Mesothelial cell of epicardium (in vitro differentiated cells): ENCODE data around the gene PAK5. TPM values are rescaled to one million over a fixed set of nuclear protein-coding genes. Genes with fewer than 3 reads are reported as not detected.

ENCODE experiments used
- DNase-seq, 2 experiments: peaks; one replicate each; pipeline ENCODE4 v3.0.0; 2021; ENCODE audit warnings: low spot score in 2 of 2; ENCODE audit not compliant: unreplicated experiment in 2 of 2
- H3K27ac Mint-ChIP-seq: 2 replicates; pipeline ENCODE4 v1.8.0; 2021; ENCODE audit warnings: mixed read lengths
- H3K27me3 Mint-ChIP-seq: 2 replicates; pipeline ENCODE4 v1.8.0; 2021; ENCODE audit warnings: low read depth, mixed read lengths
- H3K36me3 Mint-ChIP-seq: 2 replicates; pipeline ENCODE4 v1.8.0; 2021; ENCODE audit warnings: mixed read lengths
- H3K4me1 Mint-ChIP-seq: 2 replicates; pipeline ENCODE4 v1.8.0; 2021; ENCODE audit warnings: mixed read lengths
- H3K4me3 Mint-ChIP-seq: 2 replicates; pipeline ENCODE4 v1.8.0; 2021; ENCODE audit warnings: mild to moderate bottlenecking, moderate library complexity, mixed read lengths
- H3K9me3 Mint-ChIP-seq: 2 replicates; pipeline ENCODE4 v1.8.0; 2021; ENCODE audit warnings: mixed read lengths
- total RNA-seq: library from RNA; stranded (reverse); gene quantifications from 3 replicates; pipeline ENCODE4 v1.2.1, GENCODE V29; 2021
- TF ChIP-seq, protein P1 (sequence below): fragments of 200-600 bp; sonication (generic); IDR thresholded peaks from one replicate; pipeline ENCODE4 v1.5.0; 2021; ENCODE audit warnings: antibody characterized with exemption; ENCODE audit not compliant: unreplicated experiment

Gene PAK5
- total RNA-seq, 1 donor from 2014 or later: 0.54 TPM

DNA sequence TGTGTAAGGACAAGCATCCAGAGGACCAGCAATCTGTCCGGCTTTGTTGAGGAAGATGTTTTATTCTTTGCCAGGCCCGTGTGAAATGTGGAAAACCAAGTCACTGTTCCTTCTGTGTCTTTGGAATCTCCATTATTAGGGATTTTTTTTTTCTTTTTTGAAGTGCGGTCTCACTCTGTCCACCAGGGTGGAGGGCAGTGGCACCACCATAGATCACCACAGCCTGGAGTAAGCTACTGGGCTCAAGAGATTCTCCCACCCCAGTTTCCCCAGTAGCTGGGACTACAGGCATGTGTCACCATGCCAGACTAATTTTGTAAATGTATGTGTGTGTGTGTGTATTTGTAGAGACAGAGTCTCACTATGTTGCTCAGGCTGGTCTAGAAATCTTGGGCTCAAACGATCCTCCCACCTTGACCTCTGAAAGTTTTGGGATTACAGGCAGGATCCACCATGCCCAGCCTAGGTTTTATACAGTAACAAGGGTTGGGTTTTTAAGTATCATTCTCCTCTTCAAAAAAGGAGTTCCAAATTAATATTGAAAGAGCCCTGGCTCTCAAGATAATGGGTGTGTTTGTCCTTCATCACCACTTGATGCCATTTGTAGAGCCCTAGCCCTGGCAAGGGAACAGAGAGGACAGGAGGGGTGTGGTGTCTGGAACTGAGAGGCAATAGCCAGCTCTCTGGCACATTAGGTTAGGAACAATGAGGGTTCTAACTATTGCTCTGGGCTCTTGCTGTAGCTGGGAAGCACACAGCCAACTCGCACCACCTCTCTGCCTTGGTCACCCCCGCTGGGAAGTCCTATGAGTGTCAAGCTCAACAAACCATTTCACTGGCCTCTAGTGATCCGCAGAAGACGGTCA lies 321.3 kb downstream of the PAK5 start:
- no peak for DNase-seq
- peaks cover 24% of the 10 kb centered on the region for H3K4me1 Mint-ChIP-seq
- TF ChIP-seq, protein P1, sequence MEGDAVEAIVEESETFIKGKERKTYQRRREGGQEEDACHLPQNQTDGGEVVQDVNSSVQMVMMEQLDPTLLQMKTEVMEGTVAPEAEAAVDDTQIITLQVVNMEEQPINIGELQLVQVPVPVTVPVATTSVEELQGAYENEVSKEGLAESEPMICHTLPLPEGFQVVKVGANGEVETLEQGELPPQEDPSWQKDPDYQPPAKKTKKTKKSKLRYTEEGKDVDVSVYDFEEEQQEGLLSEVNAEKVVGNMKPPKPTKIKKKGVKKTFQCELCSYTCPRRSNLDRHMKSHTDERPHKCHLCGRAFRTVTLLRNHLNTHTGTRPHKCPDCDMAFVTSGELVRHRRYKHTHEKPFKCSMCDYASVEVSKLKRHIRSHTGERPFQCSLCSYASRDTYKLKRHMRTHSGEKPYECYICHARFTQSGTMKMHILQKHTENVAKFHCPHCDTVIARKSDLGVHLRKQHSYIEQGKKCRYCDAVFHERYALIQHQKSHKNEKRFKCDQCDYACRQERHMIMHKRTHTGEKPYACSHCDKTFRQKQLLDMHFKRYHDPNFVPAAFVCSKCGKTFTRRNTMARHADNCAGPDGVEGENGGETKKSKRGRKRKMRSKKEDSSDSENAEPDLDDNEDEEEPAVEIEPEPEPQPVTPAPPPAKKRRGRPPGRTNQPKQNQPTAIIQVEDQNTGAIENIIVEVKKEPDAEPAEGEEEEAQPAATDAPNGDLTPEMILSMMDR: peak; percentile 39
- H3K36me3 Mint-ChIP-seq: no peaks in the 10 kb centered on the region
- peaks cover 100% of the 10 kb centered on the region for H3K27me3 Mint-ChIP-seq
- H3K27ac Mint-ChIP-seq: no peak overlapping the region
- H3K4me3 Mint-ChIP-seq: no peak overlapping the region
- no peaks in the 10 kb centered on the region for H3K9me3 Mint-ChIP-seq

DNA sequence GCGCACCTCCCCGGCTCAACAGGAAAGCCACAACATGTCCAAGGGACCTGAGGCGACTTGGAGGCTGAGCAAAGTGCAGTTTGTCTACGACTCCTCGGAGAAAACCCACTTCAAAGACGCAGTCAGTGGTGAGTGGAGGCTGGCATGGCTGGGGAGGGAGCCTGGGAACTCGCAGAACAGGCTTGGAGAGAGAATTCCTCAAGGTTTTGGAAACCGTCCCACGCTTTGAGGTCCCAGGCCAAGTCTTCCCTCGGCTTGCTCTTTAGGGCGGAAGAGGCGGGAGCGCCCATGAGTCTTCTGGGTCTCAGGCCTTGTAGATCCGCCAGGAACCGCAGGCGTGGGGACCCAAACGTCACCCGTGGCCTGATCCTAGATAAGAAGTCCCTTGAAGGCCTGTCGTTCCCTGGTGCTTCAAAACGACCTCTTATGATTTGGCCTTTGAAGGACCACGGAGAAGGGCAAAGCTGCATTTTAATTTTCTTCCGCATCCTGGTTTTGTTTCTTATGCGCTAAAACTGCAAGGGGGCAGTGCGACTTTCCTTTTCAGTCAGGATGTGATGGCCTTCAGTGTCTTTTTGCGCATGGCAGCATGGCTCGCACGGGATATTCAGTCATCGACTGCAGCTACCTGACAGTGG lies 322.5 kb downstream of the PAK5 start:
- TF ChIP-seq, protein P1: no peak
- Mint-ChIP-seq H3K4me3 (peak overlapping the region; percentile 60), H3K27ac (no peak overlapping the region), H3K27me3 (peaks cover 100% of the 10 kb centered on the region), H3K4me1 (peaks cover 24% of the 10 kb centered on the region), H3K36me3 (no peaks in the 10 kb centered on the region), H3K9me3 (no peaks in the 10 kb centered on the region)
- DNase-seq: no peak

DNA sequence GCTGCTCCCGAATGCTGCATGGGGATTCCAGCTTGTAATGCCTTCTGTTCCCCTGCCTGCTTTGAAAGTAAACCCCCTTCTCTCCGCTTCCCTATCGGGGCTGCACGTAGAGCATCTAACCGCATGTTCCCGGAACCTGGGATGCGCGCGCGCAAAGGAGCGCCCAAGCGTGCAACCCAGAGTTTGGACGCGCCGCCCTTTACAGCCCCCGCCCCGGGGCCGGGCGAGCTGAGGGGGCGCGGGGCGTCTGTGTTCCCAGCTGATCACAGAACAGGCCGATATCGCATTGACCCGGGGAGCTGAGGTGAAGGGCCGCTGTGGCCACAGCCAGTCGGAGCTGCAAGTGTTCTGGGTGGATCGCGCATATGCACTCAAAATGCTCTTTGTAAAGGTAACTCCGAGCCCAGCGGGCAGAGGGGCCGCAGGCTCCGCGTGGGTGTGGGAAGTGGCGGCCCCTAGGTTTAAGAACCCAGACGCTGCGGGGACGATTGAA lies 323.1 kb downstream of the PAK5 start:
- no peak for DNase-seq
- Mint-ChIP-seq H3K9me3 (no peaks in the 10 kb centered on the region), H3K4me3 (peak overlapping the region; percentile 60), H3K27me3 (peaks cover 99% of the 10 kb centered on the region), H3K36me3 (no peaks in the 10 kb centered on the region), H3K4me1 (peaks cover 24% of the 10 kb centered on the region), H3K27ac (no peak overlapping the region)
- TF ChIP-seq, protein P1: no peak

DNA sequence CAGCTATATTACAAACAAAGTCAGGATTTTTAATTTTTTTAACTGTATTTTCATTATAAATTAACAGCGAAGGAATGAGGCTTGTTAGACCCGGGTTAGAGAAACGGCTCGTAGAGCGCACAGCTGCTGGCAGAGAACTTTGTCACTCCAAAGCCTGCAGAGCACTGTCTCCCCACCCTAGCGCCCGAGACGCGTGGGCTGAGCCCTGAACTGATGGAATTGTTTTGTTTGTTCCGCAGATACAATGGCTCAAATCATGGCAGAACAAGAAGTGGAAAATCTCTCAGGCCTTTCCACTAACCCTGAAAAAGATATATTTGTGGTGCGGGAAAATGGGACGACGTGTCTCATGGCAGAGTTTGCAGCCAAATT lies 323.7 kb downstream of the PAK5 start:
- H3K4me3 Mint-ChIP-seq: peak overlapping the region; percentile 60
- no peak for DNase-seq
- no peaks in the 10 kb centered on the region for H3K9me3 Mint-ChIP-seq
- peaks cover 99% of the 10 kb centered on the region for H3K27me3 Mint-ChIP-seq
- H3K36me3 Mint-ChIP-seq: no peaks in the 10 kb centered on the region
- H3K27ac Mint-ChIP-seq: no peak overlapping the region
- H3K4me1 Mint-ChIP-seq: peaks cover 24% of the 10 kb centered on the region
- TF ChIP-seq, protein P1: no peak

DNA sequence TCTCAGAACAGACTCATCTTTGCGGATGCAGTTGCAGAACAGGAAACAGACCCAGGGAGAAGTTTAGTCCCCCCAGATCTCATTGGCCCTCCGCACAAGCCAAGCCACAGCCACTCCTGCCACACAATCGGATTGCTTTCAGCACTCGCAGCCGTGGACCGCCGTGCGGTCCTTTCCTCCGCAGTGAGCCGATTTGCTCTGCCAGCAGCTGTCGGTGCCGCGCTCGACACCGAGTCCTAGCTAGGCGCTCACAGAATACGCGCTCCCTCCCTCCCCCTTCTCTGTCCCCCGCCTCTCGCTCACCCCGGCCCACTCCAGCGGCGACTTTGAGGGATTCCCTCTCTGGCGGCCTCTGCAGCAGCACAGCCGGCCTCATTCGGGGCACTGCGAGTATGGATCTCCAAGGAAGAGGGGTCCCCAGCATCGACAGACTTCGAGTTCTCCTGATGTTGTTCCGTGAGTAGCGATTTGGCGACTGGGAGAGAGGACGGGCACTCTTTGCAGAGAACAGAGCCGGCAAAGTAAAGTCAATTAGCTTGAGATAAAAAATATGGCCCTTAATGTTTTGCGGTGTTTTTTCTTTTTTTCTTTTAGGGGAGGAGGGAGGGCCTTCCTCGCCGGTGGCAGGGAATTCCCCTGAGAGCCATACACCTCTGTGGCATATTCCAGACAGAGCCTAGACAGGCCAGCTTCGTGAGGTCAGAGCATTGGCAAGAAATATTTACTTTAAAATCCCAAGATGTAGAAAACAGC lies 324.2 kb downstream of the PAK5 start, which contains the start of gene LAMP5:
Gene LAMP5, plus strand, starts transcription at position 130 of the 753 bp plus-strand sequence. Its CDS starts 263 bp downstream, at position 393.
- Mint-ChIP-seq H3K36me3 (no peaks in the 10 kb centered on the region), H3K4me3 (peak within 1 kb of the TSS; percentile 60), H3K27ac (no peak within 1 kb of the TSS), H3K4me1 (peaks cover 24% of the 10 kb centered on the region), H3K27me3 (peaks cover 99% of the 10 kb centered on the region), H3K9me3 (no peaks in the 10 kb centered on the region)
- TF ChIP-seq, protein P1: no peak
- DNase-seq: peak; percentile 48 to 57
